NCI-H2107 (cell line): ENCODE data around the gene SPAG8.

Source experiments
- DNase-seq: peaks from one replicate; lab custom pipeline; 2025; lab: John Stamatoyannopoulos, UW

The SPAG8 gene

GRCh38 chr9:35771534-35771933, 40.5 kb downstream of the SPAG8 start:
- no peak for DNase-seq

- no peak for DNase-seq
These were observed 41.0 kb downstream of the SPAG8 start for GRCh38 chr9:35771075-35771433.

- DNase-seq, result no peak
These were observed 42.3 kb downstream of the SPAG8 start for GRCh38 chr9:35769763-35770162.

- no peak for DNase-seq
These were observed 44.6 kb downstream of the SPAG8 start for GRCh38 chr9:35767458-35767857.

GRCh38 chr9:35766997-35767396, 45.1 kb downstream of the SPAG8 start:
- DNase-seq, result no peak

GRCh38 chr9:35763803-35764202, 48.3 kb downstream of the SPAG8 start:
- no peak for DNase-seq

- DNase-seq, result no peak
These were observed 48.9 kb downstream of the SPAG8 start for GRCh38 chr9:35763181-35763580.

- DNase-seq, result no peak
These were observed 51.4 kb downstream of the SPAG8 start for GRCh38 chr9:35760651-35761050.

GRCh38 chr9:35759795-35760194, 52.3 kb downstream of the SPAG8 start:
- no peak for DNase-seq
